AG04449 (cell line): ENCODE results near the gene LRP8.

Experiments used
- CTCF ChIA-PET: fragments of 350-600 bp; formaldehyde crosslinking; extraction: SDS; loops from one replicate; lab custom pipeline; 2021; ENCODE audit warnings: antibody characterized with exemption; lab: Yijun Ruan, JAX
- POLR2A ChIA-PET: fragments of 400-600, 350-600 bp; formaldehyde crosslinking; extraction: SDS; loops from one replicate; lab custom pipeline; 2020; ENCODE audit warnings: antibody characterized with exemption, inconsistent platforms; lab: Yijun Ruan, JAX
- DNase-seq: peaks from one replicate; pipeline ENCODE4 v3.0.0-alpha.2; 2010; ENCODE audit warnings: low read depth, low spot score
- H3K4me3 ChIP-seq: 2 replicates; pipeline ENCODE4 v1.5.1; 2011; ENCODE audit warnings: low read depth, mild to moderate bottlenecking, control low read depth, low read length
- CTCF ChIP-seq: IDR thresholded peaks from one replicate; pipeline ENCODE4 v1.5.1; 2011; ENCODE audit warnings: mild to moderate bottlenecking, moderate library complexity, low read length, control low read depth, inconsistent platforms; ENCODE audit not compliant: insufficient read depth; ENCODE audit errors: missing control alignments

The LRP8 gene

GRCh38 chr1:53277326-53277725 lies 50.5 kb downstream of the LRP8 start:
- POLR2A ChIA-PET, result no interaction called here

GRCh38 chr1:53276902-53277281 lies 51.0 kb downstream of the LRP8 start:
- TF ChIP-seq CTCF, result no peak
- DNase-seq, result no peak
- ChIA-PET CTCF (interaction anchor here (1.1 to 14.0 kb wide), 19 partner anchors 15 to 209 kb away, joined by 4 to 574 read pairs (median 12); no protein-coding TSS in a partner anchor), POLR2A (no interaction called here)
- H3K4me3 ChIP-seq, result no peak overlapping the region

More at GRCh38 chr1:53277326-53277725, 50.5 kb downstream of the LRP8 start:
- CTCF ChIA-PET, result interaction anchor here (0.8 to 14.0 kb wide), 30 partner anchors 14 to 582 kb away, joined by 3 to 574 read pairs (median 8); no protein-coding TSS in a partner anchor
- no peak for DNase-seq
- TF ChIP-seq CTCF, result no peak
- no peak overlapping the region for H3K4me3 ChIP-seq

GRCh38 chr1:53276153-53276901 lies 51.5 kb downstream of the LRP8 start:
- POLR2A ChIA-PET, result no interaction called here
- H3K4me3 ChIP-seq, result no peak overlapping the region
- CTCF ChIA-PET, result interaction anchor here (1.0 to 14.0 kb wide), 9 partner anchors 14 to 584 kb away, joined by 3 to 574 read pairs (median 12); no protein-coding TSS in a partner anchor
- no peak for DNase-seq
- TF ChIP-seq CTCF, result no peak

- ChIA-PET CTCF (interaction anchor here (1.0 to 14.0 kb wide), 6 partner anchors 14 to 585 kb away, joined by 3 to 574 read pairs (median 91); no protein-coding TSS in a partner anchor), POLR2A (no interaction called here)
- no peak for TF ChIP-seq CTCF
- no peak for DNase-seq
- H3K4me3 ChIP-seq, result no peak overlapping the region
These were observed 52.3 kb downstream of the LRP8 start for GRCh38 chr1:53275566-53275965.

GRCh38 chr1:53274541-53275185 lies 53.2 kb downstream of the LRP8 start:
- ChIA-PET POLR2A (no interaction called here), CTCF (interaction anchor here (1.1 to 14.0 kb wide), 5 partner anchors 13 to 198 kb away, joined by 3 to 574 read pairs (median 105); no protein-coding TSS in a partner anchor)
- no peak for TF ChIP-seq CTCF
- DNase-seq, result no peak
- H3K4me3 ChIP-seq, result no peak overlapping the region

GRCh38 chr1:53274026-53274425 lies 53.8 kb downstream of the LRP8 start:
- H3K4me3 ChIP-seq, result no peak overlapping the region
- ChIA-PET CTCF (interaction anchor here (1.2 to 14.0 kb wide), 3 partner anchors 12 to 176 kb away, joined by 4 to 574 read pairs (median 178); no protein-coding TSS in a partner anchor), POLR2A (no interaction called here)
- TF ChIP-seq CTCF, result no peak
- no peak for DNase-seq
